SU-DHL-6 (cell line): ENCODE results near the gene CCR2.

ENCODE experiments used
- CTCF ChIP-seq: fragments of 200-600 bp; sonication (generic); IDR thresholded peaks from one replicate; pipeline ENCODE4 v1.5.1; 2017; ENCODE audit warnings: antibody characterized with exemption, mild to moderate bottlenecking, low read length, moderate library complexity; ENCODE audit not compliant: insufficient read depth, poor library complexity, severe bottlenecking
- EZH2phosphoT487 ChIP-seq: fragments of 200-600 bp; sonication (generic), shearing (Covaris generic); conservative IDR thresholded peaks from 2 replicates; pipeline ENCODE4 v1.6.1; 2018; ENCODE audit warnings: mild to moderate bottlenecking, antibody characterized with exemption, low read length, moderate library complexity, mixed read lengths

DNA sequence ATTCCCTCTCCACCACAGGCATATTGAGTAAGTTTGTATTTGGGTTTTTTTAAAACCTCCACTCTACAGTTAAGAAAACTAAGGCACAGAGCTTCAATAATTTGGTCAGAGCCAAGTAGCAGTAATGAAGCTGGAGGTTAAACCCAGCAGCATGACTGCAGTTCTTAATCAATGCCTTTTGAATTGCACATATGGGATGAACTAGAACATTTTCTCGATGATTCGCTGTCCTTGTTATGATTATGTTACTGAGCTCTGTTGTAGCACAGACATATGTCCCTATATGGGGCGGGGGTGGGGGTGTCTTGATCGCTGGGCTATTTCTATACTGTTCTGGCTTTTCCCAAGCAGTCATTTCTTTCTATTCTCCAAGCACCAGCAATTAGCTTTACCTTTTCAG lies 15.2 kb downstream of the CCR2 start:
- no peak for TF ChIP-seq CTCF
- no peak for TF ChIP-seq EZH2phosphoT487
